KG1 (cell line): ENCODE measurements around the gene EIF3F.

Source experiments
- DNase-seq: peaks from one replicate; lab custom pipeline; 2025; lab: John Stamatoyannopoulos, UW

EIF3F gene

GRCh38 chr11:8039530-8040260, 52.6 kb downstream of the EIF3F start:
- DNase-seq: no peak

- no peak for DNase-seq
Measured at GRCh38 chr11:8040261-8040920, 53.3 kb downstream of the EIF3F start.

- DNase-seq: no peak
Measured at GRCh38 chr11:8040921-8041285, 53.8 kb downstream of the EIF3F start.

DNA sequence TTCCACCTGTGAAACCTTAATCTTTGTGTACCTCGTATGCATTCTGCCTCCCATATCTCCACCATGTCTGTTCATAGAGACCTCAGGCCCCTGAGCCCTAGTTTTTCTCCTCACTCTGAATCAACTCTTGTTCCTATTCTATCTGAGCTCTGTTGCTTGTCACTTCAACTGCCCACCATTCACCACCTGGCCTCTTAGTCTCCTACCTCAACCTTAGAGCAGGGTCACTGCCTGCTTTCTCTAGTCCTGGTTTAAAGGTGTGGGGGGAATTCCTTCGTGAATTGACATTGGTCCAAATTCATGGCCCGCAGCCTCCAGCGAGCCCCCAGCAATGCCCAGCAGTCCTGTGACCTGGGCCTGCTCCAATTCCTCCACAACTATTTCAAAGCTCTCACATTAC, 54.4 kb downstream of the EIF3F start:
- no peak for DNase-seq

DNA sequence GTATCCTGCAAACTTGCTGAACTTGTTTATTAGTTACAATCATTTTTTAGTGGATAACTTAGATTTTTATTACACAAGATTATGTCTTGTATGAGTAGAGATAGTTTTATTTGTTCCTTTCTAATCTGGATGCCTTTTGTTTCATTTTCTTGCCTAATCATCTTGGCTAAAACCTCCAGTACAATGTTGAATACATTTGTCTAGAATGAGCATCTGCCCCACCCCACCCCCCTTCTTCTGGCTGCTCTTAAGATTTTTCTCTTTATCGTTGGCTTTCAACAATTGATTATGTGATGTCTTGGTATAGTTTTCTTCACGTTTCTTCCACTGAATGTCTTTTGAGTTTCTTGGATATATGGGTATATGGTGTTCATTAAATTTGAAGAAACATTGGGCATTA, 56.6 kb downstream of the EIF3F start:
- DNase-seq: no peak

- DNase-seq: no peak
Measured at GRCh38 chr11:8045839-8046238, 58.7 kb downstream of the EIF3F start.

DNA sequence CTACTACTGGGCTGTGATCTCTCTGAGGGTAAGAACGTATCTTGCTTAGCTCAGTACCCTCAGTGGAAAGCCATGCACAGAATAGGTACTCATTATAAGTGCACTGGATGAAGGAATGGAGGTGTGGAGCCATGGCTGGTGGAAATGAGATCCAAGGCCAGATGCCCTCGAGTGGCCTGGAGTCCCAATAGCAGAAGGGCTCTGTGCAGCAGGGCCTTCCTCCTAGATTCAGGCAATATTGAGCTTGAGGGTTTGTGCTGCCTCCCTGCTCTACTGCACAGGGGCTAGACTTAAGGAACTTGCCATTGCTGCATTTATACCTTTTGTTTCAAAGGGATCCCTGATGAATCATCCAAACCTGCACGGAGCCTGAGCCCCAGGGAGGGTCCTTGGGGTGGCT, 60.2 kb downstream of the EIF3F start:
- no peak for DNase-seq

DNA sequence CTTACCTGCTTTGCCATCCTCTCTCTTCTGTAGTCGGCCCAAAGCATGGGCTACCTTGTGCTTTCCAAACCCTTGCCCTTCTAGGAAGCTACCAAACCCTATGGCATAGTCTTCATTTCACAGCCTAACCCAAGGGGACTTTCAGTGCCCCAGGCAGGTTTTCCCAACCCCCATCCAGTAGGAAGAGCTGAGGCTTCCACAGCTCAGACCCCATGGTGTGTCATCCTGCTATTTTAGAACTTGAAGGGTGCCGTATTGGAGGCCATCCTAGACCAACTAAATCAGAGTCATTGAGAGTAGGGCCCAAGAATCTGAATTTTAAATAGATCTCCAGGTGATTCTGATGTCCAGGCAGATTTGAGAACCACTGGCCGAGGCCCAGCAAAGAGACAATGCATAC, 61.9 kb downstream of the EIF3F start:
- DNase-seq: no peak
